Activated naive CD4-positive, alpha-beta T cell treated with anti-CD3 and anti-CD28 coated beads, Interleukin-2, amount 50 U/mL, for 24 hours (primary cell): Measurements from ENCODE around the gene HSP90AB1.

Source experiments
- H3K27ac Mint-ChIP-seq: one replicate; pipeline ENCODE4 v1.8.0; 2021; ENCODE audit warnings: mild to moderate bottlenecking, mixed read lengths
- H3K27me3 Mint-ChIP-seq: one replicate; pipeline ENCODE4 v1.8.0; 2021; ENCODE audit warnings: mixed read lengths
- H3K36me3 Mint-ChIP-seq: one replicate; pipeline ENCODE4 v1.8.0; 2021; ENCODE audit warnings: mixed read lengths
- H3K4me1 Mint-ChIP-seq: one replicate; pipeline ENCODE4 v1.8.0; 2021; ENCODE audit warnings: mixed read lengths
- H3K4me3 Mint-ChIP-seq: one replicate; pipeline ENCODE4 v1.8.0; 2021; ENCODE audit warnings: mild to moderate bottlenecking, mixed read lengths
- H3K9me3 Mint-ChIP-seq: one replicate; pipeline ENCODE4 v1.8.0; 2021; ENCODE audit warnings: mixed read lengths

HSP90AB1 gene

DNA sequence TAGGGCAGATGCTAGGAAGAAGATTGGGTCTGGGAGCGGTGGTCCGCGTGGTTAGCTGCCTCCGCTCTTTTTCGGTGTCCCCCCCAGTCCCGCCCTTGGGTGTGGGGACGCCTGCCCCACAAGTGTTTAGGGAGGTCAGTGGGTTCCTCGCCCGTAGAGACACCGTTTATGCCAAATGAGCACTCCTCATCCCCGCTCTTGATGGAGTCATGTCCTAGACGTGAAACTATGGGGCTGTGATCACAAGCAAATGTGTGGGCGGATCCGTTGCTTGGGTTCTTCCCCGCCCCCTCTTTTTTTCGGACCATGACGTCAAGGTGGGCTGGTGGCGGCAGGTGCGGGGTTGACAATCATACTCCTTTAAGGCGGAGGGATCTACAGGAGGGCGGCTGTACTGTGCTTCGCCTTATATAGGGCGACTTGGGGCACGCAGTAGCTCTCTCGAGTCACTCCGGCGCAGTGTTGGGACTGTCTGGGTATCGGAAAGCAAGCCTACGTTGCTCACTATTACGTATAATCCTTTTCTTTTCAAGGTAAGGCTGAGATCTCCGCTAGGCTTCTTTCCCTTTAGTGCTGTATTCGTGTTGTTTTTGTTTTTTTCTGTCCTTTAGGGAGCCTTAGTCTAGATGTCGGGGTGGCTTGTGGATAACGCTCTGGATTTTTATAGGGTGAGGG, at the start of gene HSP90AB1:
Gene HSP90AB1, plus strand, starts transcription at position 439 of the 675 bp plus-strand sequence. CDS start 1,529 bp downstream, outside the sequence.
- peaks cover 33% of the 10 kb centered on the region for H3K4me1 Mint-ChIP-seq
- H3K27me3 Mint-ChIP-seq: peaks cover 2% of the 10 kb centered on the region
- H3K27ac Mint-ChIP-seq: peak within 1 kb of the TSS; percentile 100
- peak within 1 kb of the TSS; percentile 99 for H3K4me3 Mint-ChIP-seq
- H3K9me3 Mint-ChIP-seq: no peaks in the 10 kb centered on the region
- H3K36me3 Mint-ChIP-seq: peaks cover 40% of the 10 kb centered on the region

DNA sequence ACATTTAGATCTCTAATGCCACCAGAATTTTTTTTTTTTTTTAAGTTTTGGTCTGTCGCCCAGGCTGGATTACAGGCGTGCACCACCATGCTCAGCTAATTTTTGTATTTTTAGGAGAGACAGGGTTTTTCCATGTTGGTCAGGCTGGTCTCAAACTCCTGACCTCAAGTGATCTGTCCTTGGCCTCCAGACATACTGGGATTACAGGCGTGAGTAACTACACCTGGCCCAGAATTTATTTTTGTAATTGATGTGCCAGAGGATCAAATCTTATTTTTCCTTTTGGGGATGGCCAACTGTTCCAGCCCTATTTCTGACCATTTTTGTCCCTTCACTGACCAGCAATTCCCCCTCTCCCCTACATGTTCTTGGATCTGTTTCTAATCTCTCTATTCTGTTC, 48.2 kb upstream of the HSP90AB1 start:
- H3K36me3 Mint-ChIP-seq: no peaks in the 10 kb centered on the region
- H3K9me3 Mint-ChIP-seq: no peaks in the 10 kb centered on the region
- no peaks in the 10 kb centered on the region for H3K27me3 Mint-ChIP-seq
- no peak overlapping the region for H3K27ac Mint-ChIP-seq
- no peaks in the 10 kb centered on the region for H3K4me1 Mint-ChIP-seq
- no peak overlapping the region for H3K4me3 Mint-ChIP-seq

DNA sequence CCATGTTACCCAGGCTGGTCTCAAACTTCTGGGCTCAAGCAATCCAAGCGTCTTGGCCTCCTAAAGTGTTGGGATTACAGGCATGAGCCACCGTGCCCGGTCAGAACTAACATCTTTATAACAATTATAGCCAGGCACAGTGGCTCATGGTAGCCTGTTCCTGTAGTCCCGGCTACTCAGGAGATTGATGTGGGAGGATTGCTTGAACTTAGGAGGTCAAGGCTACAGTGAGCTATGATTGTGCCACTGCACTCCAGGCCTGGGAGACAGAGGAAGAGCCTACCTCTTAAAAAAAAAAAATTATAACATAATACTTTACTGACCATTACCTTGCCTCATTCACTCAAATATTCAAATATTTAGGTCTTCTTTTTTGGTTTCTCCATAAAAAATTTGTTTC, 47.0 kb upstream of the HSP90AB1 start:
- Mint-ChIP-seq H3K36me3 (no peaks in the 10 kb centered on the region), H3K27ac (no peak overlapping the region), H3K27me3 (no peaks in the 10 kb centered on the region), H3K9me3 (no peaks in the 10 kb centered on the region), H3K4me1 (no peaks in the 10 kb centered on the region), H3K4me3 (no peak overlapping the region)

DNA sequence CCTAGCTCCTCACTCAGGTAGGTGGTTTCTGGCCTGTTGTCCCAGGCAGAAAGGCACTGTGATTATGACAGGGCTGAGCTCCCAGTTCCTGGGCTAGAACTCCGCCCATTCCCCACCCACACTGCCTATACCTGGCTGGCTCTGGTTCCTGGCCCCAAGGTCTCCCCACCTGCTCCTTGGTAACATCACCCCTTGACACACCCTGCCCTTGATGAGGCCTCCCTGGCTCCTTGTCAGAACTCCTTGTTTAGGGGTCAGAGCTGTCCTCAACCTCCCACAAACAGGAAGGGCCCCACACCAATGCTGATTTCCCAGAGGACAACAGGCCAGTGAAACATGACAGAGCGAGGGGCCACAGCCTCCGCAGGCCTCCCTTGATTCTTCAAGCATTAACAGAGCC, 45.7 kb upstream of the HSP90AB1 start:
- Mint-ChIP-seq H3K4me3 (no peak overlapping the region), H3K9me3 (no peaks in the 10 kb centered on the region), H3K27ac (no peak overlapping the region), H3K36me3 (no peaks in the 10 kb centered on the region), H3K4me1 (no peaks in the 10 kb centered on the region), H3K27me3 (no peaks in the 10 kb centered on the region)

DNA sequence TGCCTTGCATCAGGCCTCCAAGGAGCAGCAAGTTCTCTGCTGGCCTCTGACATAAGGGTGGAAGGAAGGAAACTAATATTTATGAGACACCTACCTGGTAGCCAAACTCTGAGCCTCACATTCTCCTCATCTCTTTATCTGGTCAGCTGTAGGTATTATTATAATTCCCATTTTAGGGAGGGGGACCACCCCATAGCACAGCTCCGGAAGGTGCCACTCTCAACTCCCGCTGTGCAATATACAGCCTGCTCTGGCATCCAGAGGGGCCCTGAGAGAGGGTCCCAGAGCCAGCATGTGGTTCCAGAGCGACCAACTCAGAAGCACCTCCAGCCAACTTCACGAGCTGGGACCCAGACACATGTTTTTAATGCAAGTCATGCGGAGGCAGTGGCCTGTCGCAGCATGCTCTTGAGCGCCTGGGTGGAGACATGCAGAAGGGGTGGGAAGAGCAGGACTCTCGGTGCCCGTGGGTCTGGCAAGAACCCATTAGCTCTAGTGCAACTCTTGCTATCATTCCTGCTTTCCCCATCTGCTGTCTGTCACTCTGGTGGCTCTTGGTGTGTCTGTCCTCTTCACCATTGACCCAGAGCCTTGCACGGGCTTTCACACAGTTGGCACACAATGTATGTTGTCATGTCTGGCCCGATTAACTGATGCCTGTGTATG, 45.1 kb upstream of the HSP90AB1 start:
- Mint-ChIP-seq H3K4me1 (no peaks in the 10 kb centered on the region), H3K9me3 (no peaks in the 10 kb centered on the region), H3K27me3 (no peaks in the 10 kb centered on the region), H3K27ac (no peak overlapping the region), H3K4me3 (no peak overlapping the region), H3K36me3 (no peaks in the 10 kb centered on the region)

DNA sequence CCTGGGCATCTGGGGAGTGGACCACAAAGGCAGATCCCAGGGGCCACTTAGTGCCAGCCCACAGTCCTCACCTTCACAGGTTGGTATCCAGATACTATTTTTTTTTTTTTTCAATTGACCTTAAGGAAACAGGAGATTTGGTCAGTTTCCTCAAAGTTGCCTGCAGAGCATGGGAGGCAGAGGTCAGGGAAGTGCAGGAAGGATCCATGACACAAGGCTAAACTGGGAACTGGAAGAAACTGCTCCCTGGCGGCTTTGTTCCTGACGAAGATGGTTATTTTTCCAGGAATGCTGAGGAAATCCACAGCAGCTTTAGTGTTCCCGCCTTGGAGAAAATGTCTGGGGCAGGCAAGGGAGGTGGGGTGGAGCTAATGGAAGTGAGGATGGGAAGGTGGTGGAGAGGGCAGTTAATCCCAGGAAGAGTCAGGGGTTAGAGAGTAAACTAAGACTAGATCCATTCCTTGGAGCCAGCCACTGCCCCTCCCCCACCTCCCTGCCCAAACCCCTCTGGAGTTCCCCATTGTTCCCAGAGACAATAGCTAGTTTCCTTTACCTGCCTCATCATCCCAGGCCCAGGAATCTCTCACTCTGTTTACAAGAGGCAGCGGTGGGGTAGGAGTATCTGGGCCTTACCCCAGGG, 44.4 kb upstream of the HSP90AB1 start:
- H3K27ac Mint-ChIP-seq: no peak overlapping the region
- no peak overlapping the region for H3K4me3 Mint-ChIP-seq
- no peaks in the 10 kb centered on the region for H3K9me3 Mint-ChIP-seq
- no peaks in the 10 kb centered on the region for H3K27me3 Mint-ChIP-seq
- no peaks in the 10 kb centered on the region for H3K4me1 Mint-ChIP-seq
- H3K36me3 Mint-ChIP-seq: no peaks in the 10 kb centered on the region

DNA sequence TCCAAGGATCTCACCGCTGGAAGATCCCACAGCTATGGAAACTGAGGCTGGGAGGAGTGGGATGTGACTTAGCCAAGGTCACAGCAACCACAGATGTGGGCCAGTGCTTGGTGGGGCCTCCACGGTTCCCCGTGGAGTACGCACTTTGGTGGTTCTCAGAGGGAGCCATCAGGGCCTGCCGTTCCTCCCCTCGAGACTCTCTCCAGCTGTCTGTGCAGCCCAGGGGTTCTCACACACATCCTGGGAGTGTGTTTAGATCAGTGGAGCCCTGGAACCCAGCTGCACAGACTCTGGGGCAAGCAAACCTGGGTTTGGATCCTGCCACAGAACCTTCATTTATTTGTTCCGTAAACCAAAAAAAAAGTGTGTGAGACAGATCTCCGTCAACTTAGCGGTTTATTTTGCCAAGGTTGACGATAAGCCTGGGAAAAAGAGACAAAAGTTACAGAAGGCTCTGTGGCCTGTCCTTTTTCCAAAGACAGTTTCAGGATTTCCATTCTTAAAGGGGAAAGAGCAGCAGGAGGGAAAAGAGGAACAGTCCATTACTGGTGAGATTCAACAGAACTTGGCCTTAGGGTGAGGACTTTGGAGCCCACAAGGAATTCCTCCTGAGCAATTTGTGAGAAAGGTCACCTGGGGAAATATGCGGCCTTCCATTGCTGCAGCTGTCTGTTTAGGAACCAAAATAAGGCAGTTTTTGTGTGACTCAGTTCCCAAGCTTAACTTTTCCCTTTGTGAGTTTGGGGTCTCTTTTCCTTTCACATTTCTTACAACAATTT, 43.7 kb upstream of the HSP90AB1 start:
- no peaks in the 10 kb centered on the region for H3K36me3 Mint-ChIP-seq
- no peak overlapping the region for H3K27ac Mint-ChIP-seq
- no peaks in the 10 kb centered on the region for H3K9me3 Mint-ChIP-seq
- no peaks in the 10 kb centered on the region for H3K4me1 Mint-ChIP-seq
- H3K27me3 Mint-ChIP-seq: no peaks in the 10 kb centered on the region
- no peak overlapping the region for H3K4me3 Mint-ChIP-seq

DNA sequence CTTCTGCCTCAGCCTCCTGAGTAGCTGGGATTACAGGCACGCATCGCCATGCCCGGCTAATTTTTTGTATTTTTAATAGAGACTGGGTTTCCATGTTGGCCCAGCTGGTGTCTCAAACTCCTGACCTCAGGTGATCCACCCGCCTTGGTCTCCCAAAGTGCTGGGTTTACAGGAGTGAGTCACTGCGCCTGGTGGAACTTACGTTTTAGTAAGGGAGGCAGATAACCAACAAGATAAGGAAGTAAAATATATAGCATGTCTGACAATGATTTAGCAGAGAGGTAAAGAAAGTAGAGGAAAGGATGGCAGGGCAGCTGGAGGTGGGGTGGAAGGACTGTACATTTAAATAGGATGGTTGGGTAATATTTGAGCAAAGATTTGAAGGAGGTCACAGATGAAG, 42.9 kb upstream of the HSP90AB1 start:
- Mint-ChIP-seq H3K4me1 (no peaks in the 10 kb centered on the region), H3K27me3 (no peaks in the 10 kb centered on the region), H3K4me3 (no peak overlapping the region), H3K9me3 (no peaks in the 10 kb centered on the region), H3K36me3 (no peaks in the 10 kb centered on the region), H3K27ac (no peak overlapping the region)

DNA sequence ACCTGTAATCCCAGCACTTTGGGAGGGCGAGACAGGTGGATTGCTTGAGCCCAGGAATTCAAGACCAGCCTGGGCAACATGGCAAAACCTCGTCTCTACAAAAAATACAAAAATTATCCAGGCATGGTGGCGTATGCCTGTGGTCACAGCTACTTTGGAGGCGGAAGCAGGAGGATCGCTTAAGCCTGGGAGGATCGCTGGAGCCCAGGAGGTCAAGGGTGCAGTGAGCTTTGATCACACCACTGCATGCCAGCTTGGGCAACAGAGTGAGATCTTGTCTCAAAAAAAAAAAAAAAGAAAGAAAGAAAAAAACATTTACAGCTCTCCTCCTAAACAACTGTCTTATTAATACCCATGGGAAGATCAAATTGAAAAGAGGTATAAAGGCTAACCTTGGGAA, 38.9 kb upstream of the HSP90AB1 start:
- H3K27ac Mint-ChIP-seq: no peak overlapping the region
- H3K27me3 Mint-ChIP-seq: no peaks in the 10 kb centered on the region
- H3K36me3 Mint-ChIP-seq: no peaks in the 10 kb centered on the region
- no peaks in the 10 kb centered on the region for H3K4me1 Mint-ChIP-seq
- H3K9me3 Mint-ChIP-seq: no peaks in the 10 kb centered on the region
- H3K4me3 Mint-ChIP-seq: no peak overlapping the region

DNA sequence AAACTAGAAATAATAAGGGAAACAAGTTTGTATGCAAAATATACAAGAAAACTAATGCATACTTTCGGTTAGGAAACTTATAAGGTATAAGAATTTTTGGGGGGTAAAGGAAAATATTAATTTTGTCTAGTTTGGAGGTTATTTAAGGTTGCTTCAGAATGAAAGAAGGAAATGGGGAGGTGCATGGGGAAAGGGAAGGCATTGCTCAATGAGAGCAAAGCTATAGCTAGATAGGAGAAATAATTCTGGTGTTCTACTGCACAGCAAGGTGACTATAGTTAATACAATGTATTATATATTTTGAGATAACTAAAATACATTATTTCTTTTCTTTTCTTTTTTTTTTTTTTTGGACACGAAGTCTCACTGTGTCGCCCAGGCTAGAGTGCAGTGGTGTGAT, 35.6 kb upstream of the HSP90AB1 start:
- no peaks in the 10 kb centered on the region for H3K27me3 Mint-ChIP-seq
- no peaks in the 10 kb centered on the region for H3K36me3 Mint-ChIP-seq
- H3K4me3 Mint-ChIP-seq: no peak overlapping the region
- no peaks in the 10 kb centered on the region for H3K4me1 Mint-ChIP-seq
- H3K9me3 Mint-ChIP-seq: no peaks in the 10 kb centered on the region
- no peak overlapping the region for H3K27ac Mint-ChIP-seq

DNA sequence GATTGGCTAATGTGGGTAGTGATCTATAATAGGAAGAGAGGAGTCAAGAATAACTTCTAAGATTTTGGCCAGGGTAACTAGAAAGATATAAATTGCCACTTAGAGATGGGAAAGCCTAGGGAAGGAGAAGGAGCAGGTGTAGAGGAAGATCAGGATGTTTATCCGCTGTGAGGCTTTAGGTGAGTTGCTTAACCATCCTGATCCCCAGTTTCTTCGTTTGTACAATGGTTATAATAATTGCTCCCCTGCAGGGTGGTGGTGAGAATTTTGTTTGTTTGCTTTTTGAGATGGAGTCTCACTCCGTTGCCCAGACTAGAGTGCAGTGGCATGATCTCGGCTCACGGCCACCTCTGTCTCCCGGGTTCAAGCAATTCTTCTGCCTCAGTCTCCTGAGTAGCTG, 32.6 kb upstream of the HSP90AB1 start:
- Mint-ChIP-seq H3K9me3 (no peaks in the 10 kb centered on the region), H3K4me3 (no peak overlapping the region), H3K36me3 (no peaks in the 10 kb centered on the region), H3K27ac (no peak overlapping the region), H3K27me3 (no peaks in the 10 kb centered on the region), H3K4me1 (peaks cover 7% of the 10 kb centered on the region)

DNA sequence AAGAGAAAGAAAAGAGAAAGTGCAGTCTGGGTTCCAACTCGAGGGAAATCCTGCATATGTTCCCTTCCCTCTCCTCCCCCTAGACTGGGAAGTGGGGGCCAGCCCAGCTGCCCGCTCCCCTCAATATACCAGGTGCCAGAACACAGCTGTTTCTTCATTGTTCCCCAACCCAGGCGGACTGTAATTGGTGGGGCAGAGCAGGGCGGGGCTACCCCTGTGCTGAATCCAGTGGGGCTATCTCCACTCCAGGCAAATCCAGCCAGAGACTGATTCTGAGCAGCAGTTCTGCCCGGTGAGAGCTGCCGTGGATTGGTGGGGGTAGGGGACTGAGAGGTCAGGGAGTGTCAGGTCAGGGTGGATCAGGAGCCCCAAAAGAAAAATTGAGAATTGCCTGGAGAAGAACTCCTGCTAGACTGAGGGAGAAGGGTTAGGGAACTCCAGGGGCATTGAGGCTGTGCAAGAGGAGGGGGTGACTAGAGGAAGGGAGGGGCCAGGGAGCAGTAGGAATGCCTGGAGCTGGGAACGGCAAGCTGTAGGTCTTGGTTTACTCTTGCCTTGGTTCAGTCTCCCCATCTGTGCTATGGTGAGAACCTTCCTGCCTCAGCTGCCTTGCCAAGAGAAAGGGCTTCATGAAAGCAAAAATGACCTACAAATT, 30.1 kb upstream of the HSP90AB1 start, which contains the start of gene MYMX:
Gene MYMX, plus strand, starts transcription at position 250 of the 655 bp plus-strand sequence. CDS start 546 bp downstream, outside the sequence.
- H3K27me3 Mint-ChIP-seq: no peaks in the 10 kb centered on the region
- no peak within 1 kb of the TSS for H3K4me3 Mint-ChIP-seq
- H3K36me3 Mint-ChIP-seq: no peaks in the 10 kb centered on the region
- peaks cover 13% of the 10 kb centered on the region for H3K4me1 Mint-ChIP-seq
- H3K9me3 Mint-ChIP-seq: no peaks in the 10 kb centered on the region
- H3K27ac Mint-ChIP-seq: no peak within 1 kb of the TSS

DNA sequence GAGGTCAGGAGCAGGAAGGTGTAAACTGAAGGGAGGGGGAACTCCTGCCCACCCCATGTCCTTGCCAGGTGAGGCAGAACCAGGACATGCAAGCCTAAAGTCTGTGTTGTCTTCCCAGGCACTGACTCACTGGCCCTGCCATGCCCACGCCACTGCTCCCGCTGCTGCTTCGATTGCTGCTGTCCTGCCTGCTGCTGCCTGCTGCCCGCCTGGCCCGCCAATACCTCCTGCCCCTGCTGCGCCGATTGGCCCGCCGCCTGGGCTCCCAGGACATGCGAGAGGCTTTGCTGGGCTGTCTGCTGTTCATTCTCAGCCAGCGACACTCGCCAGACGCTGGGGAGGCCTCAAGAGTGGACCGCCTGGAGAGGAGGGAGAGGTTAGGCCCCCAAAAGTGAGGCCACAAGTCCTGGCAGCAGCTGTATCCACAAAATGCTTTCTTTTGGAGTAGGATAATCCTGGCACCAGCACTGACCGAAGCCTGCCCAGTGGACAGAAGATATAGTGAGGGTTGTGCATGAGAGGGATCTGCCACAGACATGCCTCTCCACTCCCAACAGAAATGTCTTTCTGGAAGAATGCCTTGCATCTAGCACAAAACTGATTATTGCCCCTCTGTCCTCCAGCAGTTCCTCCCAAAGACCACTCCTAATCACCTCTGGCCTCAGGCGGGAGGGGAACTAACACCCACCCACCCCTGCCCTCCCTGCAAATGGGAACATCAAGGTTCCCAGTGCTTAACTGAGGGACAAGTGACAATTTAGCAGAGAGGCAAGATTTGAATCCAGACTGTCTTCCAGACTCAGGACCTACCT, 29.4 kb upstream of the HSP90AB1 start:
- Mint-ChIP-seq H3K4me3 (no peak overlapping the region), H3K4me1 (peaks cover 17% of the 10 kb centered on the region), H3K27ac (no peak overlapping the region), H3K27me3 (no peaks in the 10 kb centered on the region), H3K9me3 (no peaks in the 10 kb centered on the region), H3K36me3 (no peaks in the 10 kb centered on the region)

DNA sequence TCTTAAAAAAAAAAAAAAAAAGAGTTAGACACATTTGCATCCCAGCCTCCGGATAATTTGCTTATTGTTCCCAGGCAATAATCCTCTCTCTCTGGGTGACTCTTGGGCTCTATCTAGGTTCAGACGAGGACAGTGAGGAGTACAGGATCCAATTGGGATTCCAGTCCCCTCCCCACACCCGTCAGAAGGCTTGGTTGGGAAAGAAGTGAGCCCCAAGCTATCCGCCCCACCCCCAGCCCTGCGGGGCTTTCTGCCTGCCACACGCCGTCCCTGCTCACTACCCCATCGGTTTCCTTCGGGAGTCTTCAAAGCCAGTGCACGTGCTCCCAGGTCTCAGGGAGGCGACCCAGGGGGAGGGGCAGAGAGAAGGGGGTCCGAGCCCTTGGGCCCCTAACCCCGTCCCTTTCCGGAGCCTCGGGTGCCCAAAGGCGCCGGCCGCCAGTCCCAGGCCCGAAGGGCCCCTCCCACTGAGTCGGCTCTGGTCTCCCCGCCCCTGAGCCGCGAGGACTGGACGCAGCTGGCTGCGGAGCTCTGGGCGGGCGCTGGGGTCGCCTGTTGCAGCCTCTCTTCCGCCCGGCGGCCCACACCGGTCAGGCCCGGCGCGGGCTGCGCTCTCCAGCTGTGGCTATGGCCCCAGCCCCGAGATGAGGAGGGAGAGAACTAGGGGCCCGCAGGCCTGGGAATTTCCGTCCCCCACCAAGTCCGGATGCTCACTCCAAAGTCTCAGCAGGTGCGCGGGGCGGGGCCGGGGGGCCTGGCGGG, 27.7 kb upstream of the HSP90AB1 start:
- H3K4me3 Mint-ChIP-seq: peak overlapping the region; percentile 63
- H3K36me3 Mint-ChIP-seq: no peaks in the 10 kb centered on the region
- H3K9me3 Mint-ChIP-seq: no peaks in the 10 kb centered on the region
- H3K27ac Mint-ChIP-seq: no peak overlapping the region
- H3K4me1 Mint-ChIP-seq: peaks cover 26% of the 10 kb centered on the region
- no peaks in the 10 kb centered on the region for H3K27me3 Mint-ChIP-seq
